Amygdala (tissue), 56 donors: Measurements from ENCODE around the gene SMARCC2.
"Not testable (repeated sequence)": the region's sequence is repeated elsewhere in the genome, so short reads cannot be mapped to it uniquely, and the experiment has no call there.

Experiments
- DNase-seq, 56 donors: peaks; one replicate each; lab custom pipeline; 2025; lab: John Stamatoyannopoulos, UW

Gene SMARCC2

DNA sequence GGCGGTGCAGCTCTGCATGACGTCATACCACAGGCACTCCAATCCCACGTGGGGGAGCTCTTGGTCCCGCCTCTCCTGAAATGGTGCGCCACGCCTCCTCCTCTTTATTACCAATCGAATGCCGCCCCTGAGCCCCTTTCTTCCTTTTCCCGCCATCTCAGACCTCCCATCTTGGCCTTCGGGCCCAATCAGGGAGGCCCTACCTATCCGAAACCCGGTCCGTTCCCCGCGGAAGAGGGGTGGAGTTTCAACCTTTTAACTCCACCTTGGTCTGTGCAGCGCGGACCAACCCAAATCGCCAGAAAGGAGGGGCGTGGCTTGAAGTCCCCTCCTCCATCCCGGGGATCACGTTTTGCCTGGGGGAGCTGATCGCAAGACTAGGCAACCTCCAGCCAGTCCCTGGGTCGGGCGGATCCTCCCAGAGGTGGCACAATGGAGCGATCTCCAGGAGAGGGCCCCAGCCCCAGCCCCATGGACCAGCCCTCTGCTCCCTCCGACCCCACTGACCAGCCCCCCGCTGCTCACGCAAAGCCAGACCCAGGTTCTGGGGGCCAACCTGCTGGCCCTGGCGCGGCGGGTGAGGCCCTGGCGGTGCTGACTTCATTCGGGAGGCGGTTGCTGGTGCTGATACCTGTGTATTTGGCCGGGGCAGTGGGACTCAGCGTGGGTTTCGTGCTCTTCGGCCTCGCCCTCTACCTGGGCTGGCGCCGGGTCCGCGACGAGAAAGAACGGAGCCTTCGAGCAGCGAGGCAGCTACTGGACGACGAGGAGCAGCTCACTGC, 61.2 kb downstream of the SMARCC2 start, which contains the start of gene ESYT1:
Gene ESYT1, plus strand, starts transcription at position 380 of the 782 bp plus-strand sequence. Its CDS starts 53 bp downstream, at position 433.
- DNase-seq, result peak; percentile 45 to 99 (median 94)

GRCh38 chr12:56127485-56127887, 61.8 kb downstream of the SMARCC2 start:
- no peak for DNase-seq

- no peak for DNase-seq
These were observed 62.5 kb downstream of the SMARCC2 start for GRCh38 chr12:56126732-56127239.

DNA sequence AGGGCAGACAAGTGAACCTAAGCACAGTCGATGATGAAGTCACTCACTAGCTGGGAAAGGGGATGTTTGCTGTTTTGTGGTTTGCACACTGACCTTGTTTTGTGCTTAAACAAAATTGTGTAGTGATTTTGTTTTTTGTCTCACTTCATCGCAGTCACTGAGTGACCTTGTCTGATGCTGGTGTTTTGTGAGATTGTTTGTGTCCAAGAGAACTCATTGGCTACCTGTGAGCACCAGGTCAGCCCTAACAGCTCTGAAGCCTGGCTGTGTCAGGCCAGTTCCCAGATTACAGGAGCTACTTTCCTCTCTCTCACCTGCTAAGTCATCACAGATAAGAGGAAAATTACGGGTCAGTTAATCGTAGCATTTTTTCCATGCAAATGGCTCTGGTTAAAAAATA, 65.2 kb downstream of the SMARCC2 start:
- DNase-seq, result no peak

DNA sequence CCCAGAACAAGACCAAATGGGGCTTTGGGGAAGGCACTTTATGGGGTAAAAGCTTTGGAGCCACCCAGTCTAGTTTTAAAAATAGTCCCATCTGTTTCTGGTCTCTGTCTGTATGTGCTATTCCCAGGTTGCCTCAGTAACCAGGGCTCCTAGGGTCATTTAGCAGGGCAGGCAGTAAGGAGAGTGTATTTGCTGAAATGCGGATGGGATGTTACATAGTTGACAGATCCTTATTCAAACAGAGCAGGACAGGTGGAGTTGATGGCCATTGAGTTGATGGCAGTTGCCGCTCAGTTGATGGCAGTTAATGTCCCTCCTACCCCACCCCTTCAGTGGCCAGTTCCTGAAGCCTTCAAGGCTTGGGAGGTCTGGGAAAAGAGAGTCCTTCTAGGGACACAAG, 66.6 kb downstream of the SMARCC2 start:
- no peak for DNase-seq

DNA sequence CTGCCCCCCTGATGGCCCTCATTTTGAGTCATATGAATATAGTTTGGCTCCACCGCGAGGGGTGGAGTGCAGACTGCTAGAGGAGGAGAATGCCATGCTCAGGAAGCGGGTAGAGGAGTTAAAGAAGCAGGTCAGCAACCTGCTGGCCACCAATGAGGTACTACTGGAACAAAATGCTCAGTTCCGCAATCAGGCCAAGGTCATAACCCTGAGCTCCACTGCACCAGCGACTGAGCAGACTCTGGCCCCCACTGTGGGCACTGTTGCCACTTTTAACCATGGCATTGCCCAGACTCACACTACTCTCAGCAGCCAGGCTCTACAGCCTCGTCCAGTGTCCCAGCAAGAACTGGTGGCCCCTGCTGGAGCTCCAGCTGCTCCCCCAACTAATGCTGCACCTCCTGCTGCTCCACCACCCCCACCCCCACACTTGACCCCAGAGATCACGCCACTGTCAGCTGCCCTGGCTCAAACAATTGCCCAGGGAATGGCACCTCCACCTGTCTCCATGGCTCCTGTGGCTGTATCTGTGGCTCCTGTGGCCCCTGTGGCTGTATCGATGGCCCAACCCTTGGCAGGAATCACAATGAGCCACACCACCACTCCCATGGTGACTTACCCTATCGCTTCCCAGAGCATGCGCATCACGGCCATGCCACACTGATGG, 67.9 kb downstream of the SMARCC2 start:
- no peak for DNase-seq

DNA sequence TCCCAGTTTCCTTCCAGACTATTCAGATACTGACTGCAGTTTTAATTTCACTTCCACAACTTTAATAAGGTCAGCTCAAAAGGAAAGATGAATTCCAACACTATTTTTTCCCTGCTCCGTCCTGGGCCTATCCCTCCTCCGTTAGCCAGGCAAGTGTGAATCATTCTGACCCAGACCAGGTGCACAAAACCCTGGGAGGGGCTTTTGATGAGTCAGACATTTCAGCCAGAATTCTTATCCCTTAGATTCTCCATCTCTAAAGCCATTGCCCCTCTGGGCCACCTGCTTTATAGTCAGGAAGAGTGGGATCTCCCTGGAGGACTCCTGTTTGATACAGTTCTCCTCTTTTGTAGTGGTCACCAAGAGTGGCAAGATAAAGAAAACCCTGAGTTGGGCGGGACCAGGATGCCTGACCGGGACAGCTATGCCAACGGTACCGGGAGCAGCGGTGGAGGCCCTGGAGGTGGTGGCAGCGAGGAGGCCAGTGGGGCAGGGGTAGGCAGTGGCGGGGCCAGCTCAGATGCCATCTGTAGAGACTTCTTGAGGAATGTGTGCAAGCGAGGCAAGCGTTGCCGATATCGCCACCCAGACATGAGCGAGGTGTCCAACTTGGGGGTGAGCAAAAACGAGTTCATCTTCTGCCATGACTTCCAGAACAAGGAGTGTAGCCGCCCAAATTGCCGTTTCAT, 69.0 kb downstream of the SMARCC2 start:
- DNase-seq, result no peak

DNA sequence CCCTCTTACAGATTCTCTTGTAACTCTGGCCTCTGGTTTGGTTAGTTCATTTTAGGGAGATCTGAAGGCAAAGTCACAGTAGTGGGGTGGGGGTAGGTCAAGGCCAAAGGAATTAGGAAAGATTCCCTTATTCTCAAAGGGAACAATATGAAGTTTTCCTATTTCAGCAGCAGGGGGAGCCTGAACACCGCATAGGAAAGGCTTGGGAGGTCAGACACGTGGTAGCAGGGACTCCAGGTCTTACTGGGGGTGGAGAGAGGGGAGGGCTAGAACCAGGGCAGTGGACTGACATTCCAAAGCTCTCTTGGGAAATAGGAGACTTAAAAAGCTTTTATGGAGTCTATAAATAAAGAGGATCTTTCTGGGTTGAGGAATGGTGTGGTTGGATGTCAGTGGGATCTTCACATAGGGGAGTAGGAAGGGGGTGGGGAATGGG, 69.9 kb downstream of the SMARCC2 start:
- peak in 41 of 56 donors; percentile 2 to 59 (median 26) for DNase-seq

- no peak for DNase-seq
These were observed 70.5 kb downstream of the SMARCC2 start for GRCh38 chr12:56118688-56119357.

DNA sequence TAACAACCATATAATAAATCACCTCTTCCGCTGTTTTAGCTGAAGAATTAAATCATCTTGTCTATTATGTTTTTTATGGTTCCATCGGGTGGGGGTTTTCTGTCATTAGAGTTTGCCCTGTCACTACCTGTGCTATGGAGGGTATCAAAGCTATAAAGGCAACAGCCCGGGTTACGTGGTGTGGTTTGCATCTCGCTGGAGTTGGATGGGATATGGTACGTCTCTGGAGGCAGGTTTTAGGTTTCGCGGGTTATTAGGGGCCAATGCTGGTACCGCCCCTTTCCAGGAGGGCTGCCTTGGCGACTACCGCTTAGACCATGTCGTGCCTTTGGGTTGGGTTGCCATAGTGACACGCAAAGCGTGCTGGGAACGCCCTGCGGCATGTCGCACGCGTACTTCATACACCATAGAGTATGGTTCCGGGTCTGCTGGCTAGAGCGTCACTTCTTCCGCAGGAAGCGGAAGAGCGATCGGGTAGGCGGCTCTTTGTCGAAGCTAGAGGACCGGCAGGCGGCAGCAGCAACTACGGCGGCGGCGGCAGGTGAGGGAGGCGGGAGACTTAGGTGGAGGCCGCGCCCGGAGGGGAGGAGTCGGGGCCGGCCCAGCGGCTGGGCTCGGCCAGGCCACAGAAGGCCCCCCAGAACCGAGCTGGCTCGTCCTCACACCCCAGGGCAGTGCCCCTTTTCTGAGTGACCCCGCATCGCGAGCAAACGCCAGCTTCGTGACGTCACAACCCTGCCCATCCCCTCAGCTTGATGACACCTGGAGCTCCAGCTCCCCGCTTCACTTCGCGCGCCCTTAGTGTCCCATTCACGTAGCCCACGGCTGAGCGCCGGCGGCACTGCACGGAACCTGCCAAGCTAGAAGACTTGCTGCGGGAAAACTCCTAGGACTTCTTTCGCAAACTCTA, 71.2 kb downstream of the SMARCC2 start, which contains the start of gene ZC3H10:
Gene ZC3H10, plus strand, starts transcription at position 489 of the 910 bp plus-strand sequence. CDS start 2,297 bp downstream, outside the sequence.
- peak; percentile 66 to 98 (median 94) for DNase-seq

- DNase-seq, result not testable (repeated sequence)
These were observed 72.1 kb downstream of the SMARCC2 start for GRCh38 chr12:56117082-56117706.

GRCh38 chr12:56116267-56117081, 72.8 kb downstream of the SMARCC2 start, which contains the start of gene RPL41:
Gene RPL41 (plus strand): TSS chr12:56116633.
- peak; percentile 63 to 97 (median 88) for DNase-seq

DNA sequence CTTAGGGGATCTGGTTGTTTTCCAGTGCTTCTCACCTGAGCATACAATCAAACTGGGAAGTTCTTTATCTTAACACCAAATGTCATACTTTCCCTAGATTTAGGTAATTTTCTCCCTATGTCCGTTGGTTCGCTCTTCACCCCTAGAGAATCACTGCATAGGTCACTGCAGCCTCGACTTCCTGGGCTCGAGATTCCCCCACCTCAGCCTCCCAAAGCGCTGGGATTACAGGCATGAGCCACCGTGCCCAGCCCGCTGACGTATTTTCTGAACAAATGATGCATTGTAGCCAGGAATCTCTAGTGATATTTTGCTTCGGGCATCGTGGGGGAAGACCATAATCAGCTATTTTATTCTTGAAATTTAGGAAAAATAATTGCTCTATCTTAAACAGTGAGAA, 74.0 kb downstream of the SMARCC2 start:
- peak in 9 of 56 donors; percentile 3 to 30 (median 6) for DNase-seq

DNA sequence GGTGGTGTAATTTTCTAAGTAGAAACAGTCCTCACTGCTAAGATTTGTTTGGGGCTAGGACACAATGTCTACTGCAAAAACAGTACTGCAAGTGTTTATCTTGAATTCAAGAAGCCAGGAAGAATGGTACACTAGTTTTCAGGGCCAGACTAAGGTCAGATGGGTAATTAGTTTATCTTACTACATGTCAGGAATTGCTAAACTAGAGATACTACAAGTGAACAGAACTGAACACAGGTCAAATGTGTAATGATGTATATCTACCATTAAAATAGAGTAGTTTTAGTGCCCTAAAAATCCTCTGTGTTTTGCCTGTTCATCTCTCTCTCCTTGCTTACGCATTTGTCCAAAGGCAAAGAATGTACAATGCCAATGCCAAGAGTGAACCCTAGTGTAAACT, 75.2 kb downstream of the SMARCC2 start:
- no peak for DNase-seq
